LNCaP clone FGC (cell line): ENCODE results near the gene FRMD7.
"Not testable (repeated sequence)": the region's sequence is repeated elsewhere in the genome, so short reads cannot be mapped to it uniquely, and the experiment has no call there.

Experiments used
- DNase-seq: peaks from one replicate; pipeline ENCODE4 v3.0.0-alpha.2; 2011; ENCODE audit warnings: low read depth
- H3K4me3 ChIP-seq: 2 replicates; pipeline ENCODE4 v1.5.1; 2011; ENCODE audit warnings: mild to moderate bottlenecking, low read depth, low read length, control low read depth
- TF ChIP-seq, protein P1 (sequence below): IDR thresholded peaks from 2 replicates; pipeline ENCODE4 v1.5.1; 2012; ENCODE audit warnings: mild to moderate bottlenecking; ENCODE audit not compliant: control insufficient read depth, insufficient read depth; ENCODE audit errors: extremely low read depth

Gene FRMD7

DNA sequence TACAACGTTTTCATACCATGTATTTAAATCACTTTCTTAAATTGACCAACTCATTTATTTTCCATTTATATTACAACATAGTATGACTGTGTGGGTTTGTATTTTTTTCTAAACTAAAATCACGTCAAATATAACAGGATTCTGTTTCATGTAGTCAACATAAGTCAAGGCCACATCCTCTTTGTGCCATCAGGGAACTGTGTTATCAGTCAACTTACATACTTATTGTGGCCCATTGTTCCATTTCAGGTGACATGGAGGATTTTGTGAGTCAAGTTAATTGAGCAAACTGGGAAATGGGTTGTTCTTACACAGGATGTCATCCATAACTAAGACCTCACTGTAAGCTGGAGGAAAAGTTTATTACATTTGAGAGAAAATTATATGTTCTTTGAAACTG is 68.8 kb downstream of the FRMD7 start:
- TF ChIP-seq, protein P1, sequence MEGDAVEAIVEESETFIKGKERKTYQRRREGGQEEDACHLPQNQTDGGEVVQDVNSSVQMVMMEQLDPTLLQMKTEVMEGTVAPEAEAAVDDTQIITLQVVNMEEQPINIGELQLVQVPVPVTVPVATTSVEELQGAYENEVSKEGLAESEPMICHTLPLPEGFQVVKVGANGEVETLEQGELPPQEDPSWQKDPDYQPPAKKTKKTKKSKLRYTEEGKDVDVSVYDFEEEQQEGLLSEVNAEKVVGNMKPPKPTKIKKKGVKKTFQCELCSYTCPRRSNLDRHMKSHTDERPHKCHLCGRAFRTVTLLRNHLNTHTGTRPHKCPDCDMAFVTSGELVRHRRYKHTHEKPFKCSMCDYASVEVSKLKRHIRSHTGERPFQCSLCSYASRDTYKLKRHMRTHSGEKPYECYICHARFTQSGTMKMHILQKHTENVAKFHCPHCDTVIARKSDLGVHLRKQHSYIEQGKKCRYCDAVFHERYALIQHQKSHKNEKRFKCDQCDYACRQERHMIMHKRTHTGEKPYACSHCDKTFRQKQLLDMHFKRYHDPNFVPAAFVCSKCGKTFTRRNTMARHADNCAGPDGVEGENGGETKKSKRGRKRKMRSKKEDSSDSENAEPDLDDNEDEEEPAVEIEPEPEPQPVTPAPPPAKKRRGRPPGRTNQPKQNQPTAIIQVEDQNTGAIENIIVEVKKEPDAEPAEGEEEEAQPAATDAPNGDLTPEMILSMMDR, result no peak
- no peak for DNase-seq
- no peak overlapping the region for H3K4me3 ChIP-seq

DNA sequence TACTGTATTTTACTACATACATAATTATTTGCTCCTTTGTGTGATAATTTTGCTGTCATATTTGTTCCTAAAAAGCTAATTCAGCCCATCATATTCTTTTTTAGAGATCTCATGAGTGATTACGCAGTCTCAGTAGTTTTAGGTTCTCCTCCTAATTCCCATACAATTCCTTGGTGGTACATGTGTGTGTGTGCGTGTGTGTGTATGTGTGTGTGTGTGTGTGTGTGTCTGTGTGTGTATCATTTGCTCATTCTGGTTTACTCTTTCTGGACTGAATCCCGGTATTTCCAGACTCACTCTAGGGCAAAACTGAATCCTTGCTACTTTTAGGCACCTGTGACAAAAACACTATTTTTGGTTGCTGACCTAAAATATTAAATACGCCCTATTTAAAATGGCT is 69.8 kb downstream of the FRMD7 start:
- TF ChIP-seq, protein P1, result no peak
- no peak overlapping the region for H3K4me3 ChIP-seq
- DNase-seq, result no peak

DNA sequence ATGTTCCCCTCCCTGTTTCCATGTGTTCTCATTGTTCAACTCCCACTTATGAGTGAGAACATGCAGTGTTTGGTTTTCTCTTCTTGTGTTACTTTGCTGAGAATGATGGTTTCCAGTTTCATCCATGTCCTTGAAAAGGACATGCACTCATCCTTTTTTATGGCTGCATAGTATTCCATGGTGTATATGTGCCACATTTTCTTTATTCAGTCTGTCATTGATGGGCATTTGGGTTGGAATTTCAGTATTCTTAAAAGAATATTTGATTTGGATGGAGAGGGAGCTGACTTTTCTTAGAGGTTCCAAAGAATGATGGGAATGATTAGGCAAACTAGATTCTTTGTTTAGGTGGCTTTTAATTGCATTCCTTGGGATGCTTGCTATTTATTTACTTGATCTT is 76.0 kb downstream of the FRMD7 start:
- DNase-seq, H3K4me3 ChIP-seq: not testable (repeated sequence)

DNA sequence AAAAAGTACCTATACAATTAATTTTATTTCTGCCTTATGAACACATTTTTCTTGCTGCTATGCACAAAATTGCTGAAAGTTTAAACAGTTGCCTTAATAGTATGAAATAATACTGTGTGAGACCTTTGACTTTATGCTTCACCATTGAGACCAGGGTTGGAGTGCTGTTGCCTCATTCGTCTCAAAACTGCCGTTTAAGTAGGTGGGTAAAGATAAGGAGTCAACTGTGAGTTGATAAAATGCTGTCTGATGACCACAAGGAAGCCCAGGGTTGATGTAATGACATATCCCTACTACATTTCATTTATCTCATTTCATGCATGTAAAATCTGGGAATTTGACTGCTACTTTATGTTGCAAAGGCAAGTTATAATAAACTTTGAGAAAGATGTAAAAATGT is 81.3 kb downstream of the FRMD7 start:
- DNase-seq, result no peak
- TF ChIP-seq, protein P1, result no peak
- no peak overlapping the region for H3K4me3 ChIP-seq

DNA sequence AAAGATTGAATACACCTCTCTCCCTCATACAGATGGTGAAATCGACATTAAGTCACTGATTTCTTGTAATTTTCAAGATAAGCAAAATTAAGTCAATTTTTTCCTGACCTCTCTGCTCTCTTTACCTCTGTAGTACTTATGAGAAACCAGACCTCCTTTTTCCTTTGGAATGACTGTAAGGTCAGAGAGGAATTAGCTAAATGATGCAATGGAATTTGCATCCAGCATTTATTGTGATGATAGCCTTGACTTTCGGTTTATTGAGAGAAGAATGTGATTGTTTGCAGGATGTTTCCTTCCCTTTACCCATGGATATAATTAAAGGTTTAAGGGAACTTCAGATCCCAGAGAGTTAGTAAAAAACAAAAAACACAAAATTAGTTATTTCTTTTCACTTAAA is 82.4 kb downstream of the FRMD7 start:
- no peak for DNase-seq
- TF ChIP-seq, protein P1, result no peak
- no peak overlapping the region for H3K4me3 ChIP-seq

DNA sequence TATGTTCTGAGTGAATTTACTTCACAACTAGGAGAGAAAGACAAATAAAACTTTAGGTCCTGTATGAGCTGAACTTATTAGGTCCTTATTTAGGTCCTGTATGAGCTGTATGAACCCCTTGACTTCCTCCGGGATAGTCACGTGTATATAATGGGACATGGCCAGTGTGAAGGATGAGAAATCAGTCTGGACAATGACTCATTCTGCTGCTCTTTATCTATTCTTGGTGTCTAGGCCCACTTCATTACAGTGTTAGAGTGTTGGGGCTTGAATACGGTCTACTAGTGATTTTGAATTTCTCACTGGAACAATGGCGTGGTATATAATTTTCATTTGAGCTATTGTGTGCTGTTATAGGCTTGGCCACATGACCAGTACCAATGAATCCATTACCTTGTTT is 82.9 kb downstream of the FRMD7 start:
- TF ChIP-seq, protein P1, result no peak
- DNase-seq, result no peak
- H3K4me3 ChIP-seq, result no peak overlapping the region

DNA sequence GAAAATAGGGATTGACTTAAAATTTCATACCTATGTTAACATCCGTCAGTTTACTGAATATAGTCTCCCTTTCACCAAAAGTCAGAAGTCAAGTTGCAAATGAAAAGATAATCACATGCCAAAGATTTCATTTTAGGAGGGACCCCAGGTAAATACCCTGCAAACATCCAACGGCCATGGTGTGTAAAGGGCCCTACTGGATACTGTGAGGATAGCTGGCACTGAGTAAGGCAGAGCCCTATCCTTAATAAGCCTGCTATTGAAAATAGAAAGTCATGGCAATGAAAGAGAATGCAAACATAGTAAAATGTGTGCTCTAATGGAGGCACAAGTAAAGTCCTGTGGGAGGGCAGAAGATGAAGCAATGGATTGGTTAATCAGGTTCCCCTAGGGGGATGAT is 83.8 kb downstream of the FRMD7 start:
- TF ChIP-seq, protein P1, result no peak
- no peak overlapping the region for H3K4me3 ChIP-seq
- no peak for DNase-seq

DNA sequence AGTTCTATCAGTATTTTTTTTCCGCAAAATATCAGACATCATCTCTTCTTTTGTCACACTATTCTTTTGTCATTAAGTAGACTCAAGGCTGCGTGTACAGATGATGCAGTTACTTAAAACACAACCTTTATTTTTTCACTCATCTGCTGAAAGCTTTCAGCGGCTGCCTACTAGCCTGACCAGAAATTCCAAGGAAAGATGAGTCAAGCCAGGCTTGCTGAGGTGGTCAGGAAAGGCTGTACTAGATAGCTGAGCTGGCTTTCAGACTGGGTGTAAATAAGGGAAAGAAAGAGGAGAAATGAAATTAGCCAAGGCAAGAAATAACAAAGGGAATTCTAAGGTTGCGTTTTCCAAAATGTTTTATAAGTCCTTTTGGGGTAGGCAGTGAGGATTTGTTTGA is 86.8 kb downstream of the FRMD7 start:
- no peak for DNase-seq
- TF ChIP-seq, protein P1, result no peak

More for the DNA sequence above, 86.8 kb downstream of the FRMD7 start:
- no peak overlapping the region for H3K4me3 ChIP-seq
